Brain microvascular endothelial cell (primary cell): ENCODE results near the gene NDUFS4.

Experiments used
- DNase-seq: peaks from one replicate; pipeline ENCODE4 v3.0.0-alpha.2; 2020
- H3K27ac ChIP-seq: fragments of 250-450 bp; sonication (Bioruptor Pico); 2 replicates; pipeline ENCODE4 v1.5.1; 2020; ENCODE audit warnings: mild to moderate bottlenecking, moderate library complexity
- H3K27me3 ChIP-seq: fragments of 250-450 bp; sonication (Bioruptor Pico); replicated peaks from 2 replicates; pipeline ENCODE4 v1.5.1; 2020; ENCODE audit warnings: mild to moderate bottlenecking
- H3K36me3 ChIP-seq: fragments of 250-450 bp; sonication (Bioruptor Pico); replicated peaks from 2 replicates; pipeline ENCODE4 v1.5.1; 2020; ENCODE audit warnings: mild to moderate bottlenecking
- H3K4me3 ChIP-seq: 2 replicates; pipeline ENCODE4 v1.5.1; 2011; ENCODE audit warnings: low read depth, mild to moderate bottlenecking, control low read depth, low read length, moderate library complexity
- CTCF ChIP-seq: IDR thresholded peaks from 2 replicates; pipeline ENCODE4 v1.5.1; 2011; ENCODE audit warnings: low read depth, mild to moderate bottlenecking, moderate library complexity, low read length, control low read depth, inconsistent platforms; ENCODE audit errors: missing control alignments
- in situ Hi-C: cut with HindIII; loops from 2 replicates; pipeline ENCODE4 v1.10.0; 2017; ENCODE audit warnings: low sequenced_read_pairs, low pct_ligation_motif_present

Gene NDUFS4

GRCh38 chr5:53575101-53575500 lies 14.7 kb downstream of the NDUFS4 start:
- Histone ChIP-seq H3K36me3 (no peaks in the 10 kb centered on the region), H3K4me3 (no peak overlapping the region), H3K27ac (no peak overlapping the region), H3K27me3 (no peaks in the 10 kb centered on the region)
- DNase-seq, result no peak
- TF ChIP-seq CTCF, result no peak
- in situ Hi-C loops, result no loop called here

GRCh38 chr5:53575831-53576230 lies 15.4 kb downstream of the NDUFS4 start:
- DNase-seq, result no peak
- Histone ChIP-seq H3K27me3 (no peaks in the 10 kb centered on the region), H3K4me3 (no peak overlapping the region), H3K27ac (no peak overlapping the region), H3K36me3 (no peaks in the 10 kb centered on the region)
- TF ChIP-seq CTCF, result no peak
- in situ Hi-C loops, result no loop called here

- in situ Hi-C loops, result no loop called here
- Histone ChIP-seq H3K27ac (no peak overlapping the region), H3K36me3 (no peaks in the 10 kb centered on the region), H3K27me3 (no peaks in the 10 kb centered on the region), H3K4me3 (no peak overlapping the region)
- TF ChIP-seq CTCF, result no peak
- DNase-seq, result no peak
These were observed 16.2 kb downstream of the NDUFS4 start for GRCh38 chr5:53576674-53577073.

GRCh38 chr5:53578854-53579253 lies 18.4 kb downstream of the NDUFS4 start:
- no peak for DNase-seq
- TF ChIP-seq CTCF, result no peak

GRCh38 chr5:53580547-53580946 lies 20.1 kb downstream of the NDUFS4 start:
- Histone ChIP-seq H3K27me3 (no peaks in the 10 kb centered on the region), H3K27ac (no peak overlapping the region), H3K36me3 (no peaks in the 10 kb centered on the region), H3K4me3 (no peak overlapping the region)
- DNase-seq, result no peak
- no peak for TF ChIP-seq CTCF
- in situ Hi-C loops, result no loop called here

More at GRCh38 chr5:53578854-53579253, 18.4 kb downstream of the NDUFS4 start:
- no peak overlapping the region for H3K4me3 ChIP-seq
- H3K36me3 ChIP-seq, result no peaks in the 10 kb centered on the region
- H3K27me3 ChIP-seq, result no peaks in the 10 kb centered on the region
- H3K27ac ChIP-seq, result no peak overlapping the region
- in situ Hi-C loops, result no loop called here

- H3K36me3 ChIP-seq, result no peaks in the 10 kb centered on the region
- no peaks in the 10 kb centered on the region for H3K27me3 ChIP-seq
- no peak overlapping the region for H3K27ac ChIP-seq
- in situ Hi-C loops, result no loop called here
- no peak overlapping the region for H3K4me3 ChIP-seq
- TF ChIP-seq CTCF, result no peak
- no peak for DNase-seq
These were observed 21.8 kb downstream of the NDUFS4 start for GRCh38 chr5:53582225-53582624.
